HepG2 (cell line): ENCODE results near the gene C1QTNF12. TPM values are rescaled to one million over a fixed set of nuclear protein-coding genes. Genes with fewer than 3 reads are reported as not detected.

Experiments used
- GABPB1 ChIP-seq: IDR thresholded peaks from 2 replicates; pipeline ENCODE4 v1.6.1; 2016; ENCODE audit warnings: mild to moderate bottlenecking, missing genetic modification reagents, moderate library complexity, missing compliant biosample characterization
- IKZF1 ChIP-seq: fragments of 450-650 bp; IDR thresholded peaks from 2 replicates; pipeline ENCODE4 v1.7.1; 2016
- KLF11 ChIP-seq: IDR thresholded peaks from 2 replicates; pipeline ENCODE4 v1.6.1; 2016; ENCODE audit warnings: missing compliant biosample characterization
- MIXL1 ChIP-seq: IDR thresholded peaks from 2 replicates; pipeline ENCODE4 v1.6.1; 2016
- MTF2 ChIP-seq: sonication (generic); formaldehyde crosslinking; IDR thresholded peaks from 2 replicates; pipeline ENCODE4 v1.5.0; 2020; ENCODE audit warnings: missing genetic modification reagents, borderline replicate concordance
- NFE2L2 ChIP-seq: fragments of 150-350 bp; IDR thresholded peaks from 2 replicates; pipeline ENCODE4 v1.6.1; 2014; ENCODE audit warnings: low read length
- NFIB ChIP-seq: sonication (generic); formaldehyde crosslinking; IDR thresholded peaks from 2 replicates; pipeline ENCODE4 v1.9.0; 2021; ENCODE audit warnings: missing genetic modification reagents, mild to moderate bottlenecking, borderline replicate concordance
- PHF21A ChIP-seq: sonication (generic); formaldehyde crosslinking; IDR thresholded peaks from 2 replicates; pipeline ENCODE4 v1.5.0; 2020; ENCODE audit warnings: mild to moderate bottlenecking, missing genetic modification reagents
- SPEN ChIP-seq: sonication (generic); formaldehyde crosslinking; IDR thresholded peaks from 2 replicates; pipeline ENCODE4 v1.5.1; 2020; ENCODE audit warnings: low read depth, mild to moderate bottlenecking, missing genetic modification reagents
- THYN1 ChIP-seq: sonication (generic); formaldehyde crosslinking; IDR thresholded peaks from 2 replicates; pipeline ENCODE4 v1.8.1; 2023; ENCODE audit warnings: low read depth, mild to moderate bottlenecking, moderate library complexity, missing genetic modification reagents, borderline replicate concordance
- ZNF331 ChIP-seq: sonication (generic); formaldehyde crosslinking; IDR thresholded peaks from 2 replicates; pipeline ENCODE4 v1.4.0; 2020; ENCODE audit warnings: missing genetic modification reagents
- ZNF430 ChIP-seq: sonication (generic); formaldehyde crosslinking; IDR thresholded peaks from 2 replicates; pipeline ENCODE4 v1.9.0; 2021; ENCODE audit warnings: mild to moderate bottlenecking, missing genetic modification reagents
- ZNF792 ChIP-seq: IDR thresholded peaks from 2 replicates; pipeline ENCODE4 v1.6.1; 2016
- ZSCAN22 ChIP-seq: sonication (generic); formaldehyde crosslinking; IDR thresholded peaks from 2 replicates; pipeline ENCODE4 v1.4.0; 2020; ENCODE audit warnings: mild to moderate bottlenecking, missing genetic modification reagents
- polyA plus RNA-seq, 8 experiments: library from polyadenylated mRNA; depleted of rRNA in 3 of 8; stranded (reverse) in 7 of 8; unstranded in 1 of 8; fragments of >200 nt; fragmentation: Illumina TruSeq in 4 of 8; extraction: Trizol in 4 of 8; gene quantifications; 2 replicates each; pipeline versions ENCODE4 v1.2.1 to v1.2.3, GENCODE V29; 2011 to 2016; ENCODE audit warnings: low read depth in 4 of 8, missing spikeins in 1 of 8, mixed read lengths in 1 of 8; ENCODE audit not compliant: insufficient read depth in 1 of 8
- total RNA-seq, 5 experiments: library from RNA; depleted of rRNA; stranded (reverse); fragments of >200 nt; fragmentation: Illumina TruSeq; extraction: Trizol; gene quantifications; 2 replicates each; pipeline ENCODE4 v1.2.3, GENCODE V29; 2016; ENCODE audit warnings: low read depth in 1 of 5
- TF ChIP-seq, protein P1 (sequence below): sonication (generic); formaldehyde crosslinking; IDR thresholded peaks from 2 replicates; pipeline ENCODE4 v1.9.0; 2022; ENCODE audit warnings: missing genetic modification reagents, mild to moderate bottlenecking, borderline replicate concordance
- TF ChIP-seq, protein P2 (sequence below): sonication (generic); formaldehyde crosslinking; IDR thresholded peaks from 2 replicates; pipeline ENCODE4 v1.5.0; 2020; ENCODE audit warnings: missing genetic modification reagents
- TF ChIP-seq, protein P3 (sequence below): sonication (generic); formaldehyde crosslinking; IDR thresholded peaks from 2 replicates; pipeline ENCODE4 v1.5.0; 2020; ENCODE audit warnings: missing genetic modification reagents
- TF ChIP-seq, protein P4 (sequence below): sonication (generic); formaldehyde crosslinking; IDR thresholded peaks from 2 replicates; pipeline ENCODE4 v1.5.1; 2020; ENCODE audit warnings: missing genetic modification reagents, mild to moderate bottlenecking, borderline replicate concordance
- TF ChIP-seq, protein P5 (sequence below): sonication (generic); formaldehyde crosslinking; IDR thresholded peaks from 2 replicates; pipeline ENCODE4 v1.4.0; 2020; ENCODE audit warnings: missing genetic modification reagents
- TF ChIP-seq, protein P6 (sequence below): IDR thresholded peaks from 2 replicates; pipeline ENCODE4 v1.6.1; 2016; ENCODE audit warnings: control low read depth
- TF ChIP-seq, protein P7 (sequence below): sonication (generic); formaldehyde crosslinking; IDR thresholded peaks from 2 replicates; pipeline ENCODE4 v1.5.0; 2020; ENCODE audit warnings: missing genetic modification reagents, mild to moderate bottlenecking, borderline replicate concordance

Gene C1QTNF12
- total and polyA plus RNA-seq, 2 of the 13 experiments (the other 11 are each of a cell fraction or from before 2014, with no cell fraction given), result 0.18 to 0.64 TPM

DNA sequence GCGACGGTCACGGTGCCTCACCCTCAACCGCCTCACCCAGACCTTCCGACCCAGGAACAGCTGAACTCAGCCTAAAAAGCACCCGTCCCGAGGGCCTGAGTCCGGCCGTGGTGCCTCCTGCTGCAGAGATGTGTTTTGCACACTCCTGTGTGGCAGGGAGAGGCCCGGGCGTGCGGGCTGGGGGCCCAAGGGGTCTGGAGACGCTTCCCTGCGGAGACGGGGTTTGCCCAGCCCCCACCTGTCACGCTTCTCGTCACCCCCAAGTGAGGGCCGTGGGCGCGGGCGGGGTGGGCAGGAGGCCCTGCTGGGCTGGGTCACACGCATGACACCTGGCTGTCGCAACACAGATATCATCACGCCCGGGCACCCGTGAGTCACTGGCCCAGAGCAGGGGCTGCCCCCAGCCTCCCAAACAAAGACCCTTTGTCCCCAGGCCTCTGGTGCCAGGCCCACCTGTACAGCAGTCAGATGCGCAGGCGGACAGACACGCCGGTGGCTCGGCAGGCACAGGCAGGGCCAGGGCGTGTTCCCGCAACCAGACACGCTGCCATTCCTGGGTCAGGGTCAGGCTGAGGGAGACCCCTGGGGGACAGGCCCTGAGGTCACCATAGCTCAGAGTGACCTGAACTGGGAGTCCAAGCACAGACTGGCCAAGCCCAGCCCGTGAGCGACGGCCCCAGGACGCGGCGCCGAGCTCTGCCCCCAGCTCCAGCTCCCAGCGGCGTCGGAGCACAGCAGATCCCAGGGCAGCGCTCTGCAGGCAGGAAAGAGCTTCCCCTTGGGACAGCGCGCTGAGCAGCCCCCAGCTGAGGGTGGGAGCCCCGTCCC is 8.4 kb downstream of the C1QTNF12 start (continued):
- TF ChIP-seq MTF2 (CRISPR knock-in tag) (peak; percentile 94), SPEN (peak; percentile 80), NFIB (CRISPR knock-in tag) (no peak), NFE2L2 (no peak), ZNF792 (CRISPR knock-in tag) (peak; percentile 70; the same call in 1 of the 2 replicates), ZNF430 (CRISPR knock-in tag) (peak; percentile 88; the same call in 1 of the 2 replicates), PHF21A (CRISPR knock-in tag) (peak; percentile 85), THYN1 (CRISPR knock-in tag) (no peak), KLF11 (CRISPR knock-in tag) (peak; percentile 37; the same call in 1 of the 2 replicates), MIXL1 (CRISPR knock-in tag) (no peak), IKZF1 (no peak), ZSCAN22 (CRISPR knock-in tag) (no peak), GABPB1 (peak; percentile 62; the same call in 1 of the 2 replicates), ZNF331 (CRISPR knock-in tag) (peak; percentile 34; the same call in 1 of the 2 replicates)
- TF ChIP-seq, protein P1, sequence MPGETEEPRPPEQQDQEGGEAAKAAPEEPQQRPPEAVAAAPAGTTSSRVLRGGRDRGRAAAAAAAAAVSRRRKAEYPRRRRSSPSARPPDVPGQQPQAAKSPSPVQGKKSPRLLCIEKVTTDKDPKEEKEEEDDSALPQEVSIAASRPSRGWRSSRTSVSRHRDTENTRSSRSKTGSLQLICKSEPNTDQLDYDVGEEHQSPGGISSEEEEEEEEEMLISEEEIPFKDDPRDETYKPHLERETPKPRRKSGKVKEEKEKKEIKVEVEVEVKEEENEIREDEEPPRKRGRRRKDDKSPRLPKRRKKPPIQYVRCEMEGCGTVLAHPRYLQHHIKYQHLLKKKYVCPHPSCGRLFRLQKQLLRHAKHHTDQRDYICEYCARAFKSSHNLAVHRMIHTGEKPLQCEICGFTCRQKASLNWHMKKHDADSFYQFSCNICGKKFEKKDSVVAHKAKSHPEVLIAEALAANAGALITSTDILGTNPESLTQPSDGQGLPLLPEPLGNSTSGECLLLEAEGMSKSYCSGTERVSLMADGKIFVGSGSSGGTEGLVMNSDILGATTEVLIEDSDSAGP (CRISPR knock-in tag), result peak; percentile 67; the same call in 1 of the 2 replicates
- TF ChIP-seq, protein P2, sequence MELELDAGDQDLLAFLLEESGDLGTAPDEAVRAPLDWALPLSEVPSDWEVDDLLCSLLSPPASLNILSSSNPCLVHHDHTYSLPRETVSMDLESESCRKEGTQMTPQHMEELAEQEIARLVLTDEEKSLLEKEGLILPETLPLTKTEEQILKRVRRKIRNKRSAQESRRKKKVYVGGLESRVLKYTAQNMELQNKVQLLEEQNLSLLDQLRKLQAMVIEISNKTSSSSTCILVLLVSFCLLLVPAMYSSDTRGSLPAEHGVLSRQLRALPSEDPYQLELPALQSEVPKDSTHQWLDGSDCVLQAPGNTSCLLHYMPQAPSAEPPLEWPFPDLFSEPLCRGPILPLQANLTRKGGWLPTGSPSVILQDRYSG (CRISPR knock-in tag), result 0 out of 2 replicates have a peak, but pooled peaks have one; percentile 53
- TF ChIP-seq, protein P3, sequence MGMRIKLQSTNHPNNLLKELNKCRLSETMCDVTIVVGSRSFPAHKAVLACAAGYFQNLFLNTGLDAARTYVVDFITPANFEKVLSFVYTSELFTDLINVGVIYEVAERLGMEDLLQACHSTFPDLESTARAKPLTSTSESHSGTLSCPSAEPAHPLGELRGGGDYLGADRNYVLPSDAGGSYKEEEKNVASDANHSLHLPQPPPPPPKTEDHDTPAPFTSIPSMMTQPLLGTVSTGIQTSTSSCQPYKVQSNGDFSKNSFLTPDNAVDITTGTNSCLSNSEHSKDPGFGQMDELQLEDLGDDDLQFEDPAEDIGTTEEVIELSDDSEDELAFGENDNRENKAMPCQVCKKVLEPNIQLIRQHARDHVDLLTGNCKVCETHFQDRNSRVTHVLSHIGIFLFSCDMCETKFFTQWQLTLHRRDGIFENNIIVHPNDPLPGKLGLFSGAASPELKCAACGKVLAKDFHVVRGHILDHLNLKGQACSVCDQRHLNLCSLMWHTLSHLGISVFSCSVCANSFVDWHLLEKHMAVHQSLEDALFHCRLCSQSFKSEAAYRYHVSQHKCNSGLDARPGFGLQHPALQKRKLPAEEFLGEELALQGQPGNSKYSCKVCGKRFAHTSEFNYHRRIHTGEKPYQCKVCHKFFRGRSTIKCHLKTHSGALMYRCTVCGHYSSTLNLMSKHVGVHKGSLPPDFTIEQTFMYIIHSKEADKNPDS, result peak; percentile 86; the same call in 1 of the 2 replicates
- TF ChIP-seq, protein P4, sequence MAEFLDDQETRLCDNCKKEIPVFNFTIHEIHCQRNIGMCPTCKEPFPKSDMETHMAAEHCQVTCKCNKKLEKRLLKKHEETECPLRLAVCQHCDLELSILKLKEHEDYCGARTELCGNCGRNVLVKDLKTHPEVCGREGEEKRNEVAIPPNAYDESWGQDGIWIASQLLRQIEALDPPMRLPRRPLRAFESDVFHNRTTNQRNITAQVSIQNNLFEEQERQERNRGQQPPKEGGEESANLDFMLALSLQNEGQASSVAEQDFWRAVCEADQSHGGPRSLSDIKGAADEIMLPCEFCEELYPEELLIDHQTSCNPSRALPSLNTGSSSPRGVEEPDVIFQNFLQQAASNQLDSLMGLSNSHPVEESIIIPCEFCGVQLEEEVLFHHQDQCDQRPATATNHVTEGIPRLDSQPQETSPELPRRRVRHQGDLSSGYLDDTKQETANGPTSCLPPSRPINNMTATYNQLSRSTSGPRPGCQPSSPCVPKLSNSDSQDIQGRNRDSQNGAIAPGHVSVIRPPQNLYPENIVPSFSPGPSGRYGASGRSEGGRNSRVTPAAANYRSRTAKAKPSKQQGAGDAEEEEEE (CRISPR knock-in tag), result peak; percentile 86; the same call in 1 of the 2 replicates
- TF ChIP-seq, protein P5, sequence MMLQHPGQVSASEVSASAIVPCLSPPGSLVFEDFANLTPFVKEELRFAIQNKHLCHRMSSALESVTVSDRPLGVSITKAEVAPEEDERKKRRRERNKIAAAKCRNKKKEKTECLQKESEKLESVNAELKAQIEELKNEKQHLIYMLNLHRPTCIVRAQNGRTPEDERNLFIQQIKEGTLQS, result peak; percentile 77
- TF ChIP-seq, protein P6, sequence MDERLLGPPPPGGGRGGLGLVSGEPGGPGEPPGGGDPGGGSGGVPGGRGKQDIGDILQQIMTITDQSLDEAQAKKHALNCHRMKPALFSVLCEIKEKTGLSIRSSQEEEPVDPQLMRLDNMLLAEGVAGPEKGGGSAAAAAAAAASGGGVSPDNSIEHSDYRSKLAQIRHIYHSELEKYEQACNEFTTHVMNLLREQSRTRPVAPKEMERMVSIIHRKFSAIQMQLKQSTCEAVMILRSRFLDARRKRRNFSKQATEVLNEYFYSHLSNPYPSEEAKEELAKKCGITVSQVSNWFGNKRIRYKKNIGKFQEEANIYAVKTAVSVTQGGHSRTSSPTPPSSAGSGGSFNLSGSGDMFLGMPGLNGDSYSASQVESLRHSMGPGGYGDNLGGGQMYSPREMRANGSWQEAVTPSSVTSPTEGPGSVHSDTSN (CRISPR knock-in tag), result no peak
- TF ChIP-seq, protein P7, sequence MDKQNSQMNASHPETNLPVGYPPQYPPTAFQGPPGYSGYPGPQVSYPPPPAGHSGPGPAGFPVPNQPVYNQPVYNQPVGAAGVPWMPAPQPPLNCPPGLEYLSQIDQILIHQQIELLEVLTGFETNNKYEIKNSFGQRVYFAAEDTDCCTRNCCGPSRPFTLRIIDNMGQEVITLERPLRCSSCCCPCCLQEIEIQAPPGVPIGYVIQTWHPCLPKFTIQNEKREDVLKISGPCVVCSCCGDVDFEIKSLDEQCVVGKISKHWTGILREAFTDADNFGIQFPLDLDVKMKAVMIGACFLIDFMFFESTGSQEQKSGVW, result 0 out of 2 replicates have a peak, but pooled peaks have one; percentile 11
